AG09319 (cell line): ENCODE measurements around the gene F10.

ENCODE experiments used
- DNase-seq: peaks from one replicate; pipeline ENCODE4 v3.0.0-alpha.2; 2010; ENCODE audit warnings: low read depth; ENCODE audit errors: extremely low read depth
- TF ChIP-seq, protein P1 (sequence below): IDR thresholded peaks from 2 replicates; pipeline ENCODE4 v1.5.1; 2011; ENCODE audit warnings: low read depth, mild to moderate bottlenecking, inconsistent platforms, low read length, moderate library complexity

F10 gene

DNA sequence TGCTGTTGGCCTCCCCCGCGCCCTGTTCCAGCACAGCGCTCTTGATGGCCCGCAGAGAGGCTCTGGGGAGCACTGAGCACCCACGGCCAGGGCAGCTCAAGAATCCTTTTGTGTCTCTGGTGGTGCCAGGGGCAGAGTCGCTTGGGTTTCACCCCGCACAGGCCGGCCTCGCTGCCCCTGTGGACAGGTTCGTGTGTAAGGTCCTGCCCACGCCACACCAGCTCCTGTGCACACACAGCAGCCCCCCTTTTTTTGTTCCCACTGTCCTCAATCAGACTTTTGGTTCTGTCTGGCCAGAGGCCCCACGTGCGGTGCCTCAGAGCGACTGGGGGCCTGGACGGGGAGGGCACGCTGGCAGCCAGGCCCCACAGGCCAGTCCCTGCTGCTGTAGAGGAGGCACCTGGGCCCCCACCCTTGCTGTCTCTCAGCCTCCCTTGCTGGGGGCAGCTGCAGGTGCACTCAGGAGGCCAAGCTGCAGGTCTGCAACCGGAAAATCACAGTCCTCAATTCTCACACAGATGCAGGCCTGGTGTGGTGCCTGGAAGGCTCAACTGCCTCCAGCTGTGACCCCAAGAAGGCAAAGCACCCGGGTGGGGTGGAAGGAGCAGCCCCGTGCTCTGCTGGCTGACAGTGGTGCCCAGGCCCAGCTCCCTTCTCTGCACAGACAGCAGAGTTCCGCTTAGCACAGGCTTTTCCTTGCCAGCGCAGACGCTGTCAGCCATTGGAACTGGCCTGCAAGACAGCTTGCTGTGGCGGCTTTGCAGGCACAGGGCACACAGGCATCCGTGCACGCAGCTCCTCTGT lies 29.6 kb upstream of the F10 start:
- TF ChIP-seq, protein P1, sequence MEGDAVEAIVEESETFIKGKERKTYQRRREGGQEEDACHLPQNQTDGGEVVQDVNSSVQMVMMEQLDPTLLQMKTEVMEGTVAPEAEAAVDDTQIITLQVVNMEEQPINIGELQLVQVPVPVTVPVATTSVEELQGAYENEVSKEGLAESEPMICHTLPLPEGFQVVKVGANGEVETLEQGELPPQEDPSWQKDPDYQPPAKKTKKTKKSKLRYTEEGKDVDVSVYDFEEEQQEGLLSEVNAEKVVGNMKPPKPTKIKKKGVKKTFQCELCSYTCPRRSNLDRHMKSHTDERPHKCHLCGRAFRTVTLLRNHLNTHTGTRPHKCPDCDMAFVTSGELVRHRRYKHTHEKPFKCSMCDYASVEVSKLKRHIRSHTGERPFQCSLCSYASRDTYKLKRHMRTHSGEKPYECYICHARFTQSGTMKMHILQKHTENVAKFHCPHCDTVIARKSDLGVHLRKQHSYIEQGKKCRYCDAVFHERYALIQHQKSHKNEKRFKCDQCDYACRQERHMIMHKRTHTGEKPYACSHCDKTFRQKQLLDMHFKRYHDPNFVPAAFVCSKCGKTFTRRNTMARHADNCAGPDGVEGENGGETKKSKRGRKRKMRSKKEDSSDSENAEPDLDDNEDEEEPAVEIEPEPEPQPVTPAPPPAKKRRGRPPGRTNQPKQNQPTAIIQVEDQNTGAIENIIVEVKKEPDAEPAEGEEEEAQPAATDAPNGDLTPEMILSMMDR, result no peak

DNA sequence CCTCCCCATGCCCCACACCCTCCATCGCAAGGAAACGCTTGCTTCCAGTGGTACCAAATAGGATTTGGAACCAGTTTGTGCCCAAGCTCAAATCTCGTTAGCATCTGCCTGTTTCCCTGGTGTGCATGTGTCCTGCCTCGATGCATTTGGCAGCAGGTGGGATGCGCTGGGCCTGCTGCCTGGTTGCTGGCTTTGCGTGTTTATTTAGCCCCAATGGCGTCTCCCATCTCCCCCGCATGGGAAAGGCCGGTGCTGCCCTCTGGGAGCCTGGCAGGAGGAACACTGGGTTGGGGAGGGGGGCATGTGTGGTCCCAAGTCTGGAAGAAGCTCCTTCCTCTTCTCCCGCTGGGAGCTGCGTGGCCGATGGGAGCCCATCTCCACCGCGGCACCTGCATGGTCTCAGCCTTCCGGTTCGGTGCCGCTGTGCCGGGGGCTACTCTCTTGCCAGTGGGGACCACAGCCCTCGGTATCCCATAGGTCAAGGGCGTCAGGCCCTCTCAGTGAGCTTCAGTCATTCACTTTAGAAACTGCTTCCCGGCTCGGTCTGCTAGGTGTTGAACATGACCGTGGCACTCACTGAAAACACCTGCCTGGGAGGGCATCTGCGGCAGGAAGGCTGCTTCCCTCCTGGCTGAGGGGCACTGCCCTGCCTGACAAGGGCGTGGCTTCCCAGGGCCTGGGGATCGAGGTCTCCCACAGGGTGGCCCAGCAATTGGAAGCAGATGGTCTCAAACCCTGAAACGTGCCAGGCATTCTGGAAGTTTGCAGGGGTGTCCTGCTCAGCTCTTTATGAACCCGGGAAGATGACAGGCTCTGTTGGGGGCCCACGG lies 28.8 kb upstream of the F10 start:
- DNase-seq, result no peak
- TF ChIP-seq, protein P1, result no peak

More for the DNA sequence above, 29.6 kb upstream of the F10 start:
- no peak for DNase-seq

DNA sequence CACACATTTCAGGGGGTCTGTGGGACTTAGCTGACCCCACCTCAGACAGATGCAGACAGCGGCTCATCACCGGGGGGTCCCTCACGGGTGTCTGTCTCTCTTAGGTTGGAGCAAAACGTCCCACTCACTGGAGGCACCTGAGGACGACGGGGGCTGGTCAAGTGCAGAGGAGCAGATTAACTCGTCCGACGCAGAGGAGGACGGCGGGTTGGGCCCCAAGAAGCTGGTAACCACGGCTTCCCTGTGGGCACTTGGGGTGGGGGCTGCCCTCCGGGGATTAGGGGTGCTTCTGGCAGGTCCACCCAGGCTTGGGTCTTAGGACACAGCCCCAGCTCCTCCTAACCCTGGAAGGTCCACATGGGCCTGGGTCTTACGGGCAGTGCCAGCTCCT lies 28.2 kb upstream of the F10 start:
- DNase-seq, result no peak

DNA sequence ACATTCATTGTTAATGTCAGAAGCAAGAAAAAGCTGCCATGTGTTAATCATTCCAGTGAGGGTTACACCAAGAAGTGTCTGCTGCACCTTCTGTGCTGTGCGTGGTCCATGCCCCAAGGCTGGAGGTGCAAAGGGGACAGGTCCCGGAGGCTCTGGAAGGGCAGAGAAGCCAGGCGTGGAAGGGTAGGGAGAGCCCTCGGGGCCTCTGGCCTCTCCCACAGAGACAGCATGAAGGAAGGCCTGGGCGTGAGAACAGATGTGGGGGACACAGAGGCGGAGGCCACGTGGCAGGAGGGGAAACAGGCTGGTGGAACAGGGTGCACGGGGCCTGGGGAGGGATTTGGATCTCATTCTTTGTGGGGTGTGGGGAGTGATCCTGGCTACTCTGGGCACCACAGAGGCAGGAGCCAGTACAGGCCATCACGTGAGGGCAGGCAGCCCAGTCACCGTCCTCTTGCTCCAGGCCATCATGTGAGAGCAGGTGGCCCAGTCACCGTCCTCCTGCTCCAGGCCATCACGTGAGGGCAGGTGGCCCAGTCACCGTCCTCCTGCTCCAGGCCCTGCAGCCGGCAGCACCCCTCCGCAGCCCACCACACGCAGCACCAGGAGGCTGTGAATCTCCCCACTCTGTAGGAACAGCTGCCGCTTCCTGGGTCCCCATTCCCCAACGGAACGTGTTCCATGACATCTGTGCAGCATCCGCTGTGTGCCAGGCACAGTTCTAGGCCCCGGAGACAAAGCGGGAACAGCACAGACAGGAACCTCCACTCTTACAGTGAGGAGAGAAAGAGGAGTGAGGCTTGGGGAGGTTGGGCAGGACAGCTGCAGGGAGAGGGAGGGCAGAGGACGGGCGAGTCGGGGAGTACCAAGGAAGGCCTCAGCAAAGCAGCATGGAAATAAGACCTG lies 27.2 kb upstream of the F10 start:
- DNase-seq, result no peak
- TF ChIP-seq, protein P1, result no peak

More for the DNA sequence above, 28.2 kb upstream of the F10 start:
- TF ChIP-seq, protein P1, result no peak

DNA sequence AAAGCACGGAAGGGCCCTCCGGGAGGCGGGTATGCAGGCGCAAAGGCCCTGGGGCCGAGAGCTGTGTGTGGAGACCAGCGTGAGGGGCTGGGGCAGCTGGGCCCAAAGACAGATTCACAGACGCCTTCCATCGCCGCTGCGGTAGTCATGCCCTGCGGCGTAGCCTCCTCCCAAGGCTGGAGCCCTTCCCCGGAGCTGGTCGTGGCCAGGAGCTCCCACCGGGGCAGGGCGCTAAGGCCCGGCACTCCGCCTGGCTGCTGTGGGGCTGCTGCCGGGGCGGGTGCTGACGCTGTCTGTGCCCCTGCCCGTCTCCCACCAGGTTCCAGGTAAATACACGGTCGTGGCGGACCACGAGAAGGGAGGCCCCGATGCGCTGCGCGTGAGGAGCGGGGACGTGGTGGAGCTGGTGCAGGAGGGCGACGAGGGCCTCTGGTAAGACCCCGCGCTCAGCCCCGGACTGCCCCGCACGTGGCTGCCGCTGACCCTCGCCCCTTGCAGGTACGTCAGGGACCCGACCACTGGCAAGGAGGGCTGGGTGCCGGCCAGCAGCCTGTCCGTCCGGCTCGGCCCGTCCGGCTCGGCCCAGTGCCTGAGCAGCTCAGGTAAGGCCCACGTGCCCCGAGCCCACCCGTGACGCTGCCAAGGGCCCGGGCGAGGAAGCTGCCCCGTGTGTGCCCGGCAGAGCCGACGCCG lies 26.4 kb upstream of the F10 start:
- TF ChIP-seq, protein P1, result no peak
- DNase-seq, result no peak

DNA sequence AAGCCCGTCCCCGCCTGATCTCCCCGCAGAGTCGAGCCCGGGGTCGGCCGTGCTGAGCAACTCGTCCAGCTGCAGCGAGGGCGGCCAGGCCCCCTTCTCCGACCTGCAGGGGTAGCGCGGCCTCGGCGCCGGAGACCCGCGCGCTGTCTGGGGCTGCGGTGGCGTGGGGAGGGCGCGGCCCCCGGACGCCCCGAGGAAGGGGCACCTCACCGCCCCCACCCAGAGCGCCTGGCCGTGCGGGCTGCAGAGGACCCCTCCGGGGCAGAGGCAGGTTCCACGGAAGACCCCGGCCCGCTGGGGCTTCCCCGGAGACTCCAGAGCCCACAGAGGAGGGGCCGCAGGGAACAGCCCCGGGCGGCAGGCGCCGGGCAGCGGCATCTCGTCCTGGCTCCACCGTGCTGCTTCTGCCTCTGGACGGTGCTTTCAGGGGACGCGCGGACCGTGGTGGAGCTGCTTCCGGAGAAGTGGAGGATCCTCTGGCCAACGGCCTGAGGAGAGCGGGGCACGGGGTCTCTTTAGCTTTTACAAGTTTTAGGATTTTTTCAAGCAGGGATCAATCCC lies 25.8 kb upstream of the F10 start:
- TF ChIP-seq, protein P1, result no peak
- DNase-seq, result no peak
